Measurements from ENCODE around the gene TUT4. TPM values are rescaled to one million over a fixed set of nuclear protein-coding genes. Genes with fewer than 3 reads are reported as not detected.

Gene TUT4
- total RNA-seq, 3 donors from 2014 or later, result 44.2 to 85.3 (median 68.8) TPM

DNA sequence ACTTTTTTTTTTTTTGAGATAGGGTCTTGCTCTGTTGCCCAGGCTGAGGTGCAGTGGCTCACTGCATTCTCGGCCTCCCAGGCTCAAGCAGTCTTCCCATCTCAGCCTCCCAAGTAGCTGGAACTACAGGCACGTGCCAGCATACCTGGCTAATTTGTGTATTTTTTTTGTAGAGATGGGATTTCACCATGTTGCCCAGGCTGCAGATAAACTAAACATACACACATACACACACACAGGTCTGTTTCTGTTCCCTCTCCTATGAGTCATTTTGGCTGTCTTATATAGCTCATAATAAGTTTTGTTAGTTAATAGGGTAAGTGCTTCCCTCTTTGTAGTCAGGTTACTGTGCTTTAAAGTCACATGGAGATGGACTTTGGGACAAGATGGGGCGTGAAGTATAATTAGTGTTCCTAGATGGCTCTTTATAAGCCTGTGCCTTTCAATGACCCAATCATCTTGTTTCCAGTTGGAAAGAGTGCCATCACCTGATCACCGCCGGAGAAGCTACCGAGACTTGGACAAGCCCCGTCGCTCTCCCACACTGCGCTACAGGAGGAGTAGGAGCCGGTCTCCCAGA, 139.4 kb downstream of the TUT4 start:
- intact Hi-C loops (cut with DNase I; ENCODE audit: low total_unique reads), result no loop called here
- TF ChIP-seq POLR2AphosphoS5 (IDR thresholded peaks at IDR 0.05) (no peak), POLR2A (IDR thresholded peaks at IDR 0.05) (no peak)
- TF ChIP-seq, protein P1, sequence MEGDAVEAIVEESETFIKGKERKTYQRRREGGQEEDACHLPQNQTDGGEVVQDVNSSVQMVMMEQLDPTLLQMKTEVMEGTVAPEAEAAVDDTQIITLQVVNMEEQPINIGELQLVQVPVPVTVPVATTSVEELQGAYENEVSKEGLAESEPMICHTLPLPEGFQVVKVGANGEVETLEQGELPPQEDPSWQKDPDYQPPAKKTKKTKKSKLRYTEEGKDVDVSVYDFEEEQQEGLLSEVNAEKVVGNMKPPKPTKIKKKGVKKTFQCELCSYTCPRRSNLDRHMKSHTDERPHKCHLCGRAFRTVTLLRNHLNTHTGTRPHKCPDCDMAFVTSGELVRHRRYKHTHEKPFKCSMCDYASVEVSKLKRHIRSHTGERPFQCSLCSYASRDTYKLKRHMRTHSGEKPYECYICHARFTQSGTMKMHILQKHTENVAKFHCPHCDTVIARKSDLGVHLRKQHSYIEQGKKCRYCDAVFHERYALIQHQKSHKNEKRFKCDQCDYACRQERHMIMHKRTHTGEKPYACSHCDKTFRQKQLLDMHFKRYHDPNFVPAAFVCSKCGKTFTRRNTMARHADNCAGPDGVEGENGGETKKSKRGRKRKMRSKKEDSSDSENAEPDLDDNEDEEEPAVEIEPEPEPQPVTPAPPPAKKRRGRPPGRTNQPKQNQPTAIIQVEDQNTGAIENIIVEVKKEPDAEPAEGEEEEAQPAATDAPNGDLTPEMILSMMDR (IDR thresholded peaks at IDR 0.05), result no peak
- H3K36me3 ChIP-seq, result peaks cover 4% of the 10 kb centered on the region

DNA sequence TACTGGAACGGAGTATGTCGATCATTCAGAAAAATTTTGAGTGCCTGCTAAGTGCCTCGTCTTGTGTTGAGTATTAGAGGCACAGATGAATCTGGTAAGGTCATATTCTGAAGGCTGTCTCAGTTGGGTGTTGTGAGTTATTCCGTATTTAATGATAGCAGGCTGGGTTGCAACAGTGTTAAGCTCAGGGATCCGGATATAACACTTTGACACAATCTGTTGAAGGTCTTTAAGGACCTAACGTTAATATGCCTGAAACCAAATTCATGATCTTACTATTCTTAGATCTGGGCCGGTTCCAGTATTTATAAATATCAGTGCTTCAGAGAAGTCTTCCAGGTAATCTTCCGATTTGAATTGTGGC, 147.9 kb downstream of the TUT4 start:
- DNase-seq (ENCODE audit: low spot score in 2 of 2), result no peak
- intact Hi-C loops (cut with DNase I; ENCODE audit: low total_unique reads), result no loop called here
- peak overlapping the region; percentile 76 to 92 (median 90) for H3K4me3 ChIP-seq
- H3K4me1 ChIP-seq, result peaks cover 0 to 14% of the 10 kb centered on the region in 2 donors
- H3K27ac ChIP-seq, result peak overlapping the region; percentile 97
- H3K36me3 ChIP-seq, result peaks cover 4% of the 10 kb centered on the region
- no peaks in the 10 kb centered on the region for H3K9me3 ChIP-seq
- TF ChIP-seq POLR2A (IDR thresholded peaks at IDR 0.05), result no peak
- TF ChIP-seq POLR2AphosphoS5 (IDR thresholded peaks at IDR 0.05), result no peak
- TF ChIP-seq, protein P1 (IDR thresholded peaks at IDR 0.05), result peak in 1 of 3 donors; percentile 8
- H3K27me3 ChIP-seq, result no peaks in the 10 kb centered on the region

More for the DNA sequence above, 139.4 kb downstream of the TUT4 start:
- no peaks in the 10 kb centered on the region for H3K4me1 ChIP-seq
- H3K4me3 ChIP-seq, result no peak overlapping the region
- DNase-seq (ENCODE audit: low spot score in 2 of 2), result no peak
- H3K27ac ChIP-seq, result no peak overlapping the region
- H3K9me3 ChIP-seq, result no peaks in the 10 kb centered on the region
- H3K27me3 ChIP-seq, result no peaks in the 10 kb centered on the region

DNA sequence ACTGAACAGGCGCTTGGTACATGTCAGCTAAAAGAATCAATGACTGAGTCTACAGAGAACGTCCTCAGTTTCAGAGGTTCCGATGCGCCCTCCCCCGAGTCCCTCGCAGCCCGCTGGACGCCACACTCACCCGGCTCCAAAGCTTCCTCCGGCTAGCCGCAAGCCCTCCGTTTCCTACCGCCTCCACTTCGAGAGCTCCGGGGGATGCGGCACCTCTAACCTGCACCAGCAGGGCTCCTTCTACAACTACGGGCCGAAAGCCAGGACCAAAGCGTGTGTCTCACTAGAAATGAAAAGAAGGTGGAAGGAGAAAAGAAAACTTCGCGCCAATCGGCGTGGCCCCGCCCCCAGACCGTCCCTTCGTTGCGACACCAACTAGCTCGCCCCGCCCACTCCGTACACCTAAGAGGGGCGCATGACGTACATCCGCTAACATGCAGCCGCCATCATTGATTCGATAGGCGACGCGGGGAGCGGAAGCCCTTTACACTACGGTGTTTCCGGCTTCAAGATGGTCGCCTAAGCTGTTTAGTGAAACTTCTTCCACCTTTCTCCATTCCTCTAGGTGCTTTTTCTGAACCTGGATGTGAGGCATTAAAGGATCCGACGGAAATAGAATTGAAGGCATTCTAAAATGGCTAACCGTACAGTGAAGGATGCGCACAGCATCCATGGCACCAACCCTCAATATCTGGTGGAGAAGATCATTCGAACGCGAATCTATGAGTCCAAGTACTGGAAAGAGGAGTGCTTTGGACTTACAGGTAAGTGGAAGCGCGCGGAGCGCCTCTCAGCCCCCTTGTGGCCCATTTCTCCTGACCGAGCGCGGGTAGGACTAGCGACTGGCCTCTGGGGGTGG, 148.5 kb downstream of the TUT4 start, which contains the start of the genes ORC1 and PRPF38A:
Gene ORC1 (minus strand): TSS at position 308 of the 859 bp plus-strand sequence. CDS start 2,200 bp downstream, outside the sequence.
Gene PRPF38A (plus strand): TSS at position 487 of the 859 bp plus-strand sequence. CDS start 148 bp downstream, at position 635.
- H3K27ac ChIP-seq, result peak within 1 kb of the TSS; percentile 97
- intact Hi-C loops (cut with DNase I; ENCODE audit: low total_unique reads), result no loop called here
- H3K9me3 ChIP-seq, result no peaks in the 10 kb centered on the region
- H3K4me3 ChIP-seq, result peak within 1 kb of the TSS; percentile 76 to 92 (median 90)
- H3K27me3 ChIP-seq, result no peaks in the 10 kb centered on the region
- TF ChIP-seq, protein P1 (IDR thresholded peaks at IDR 0.05), result peak; percentile 48 to 82 (median 73)
- peak; percentile 29 for TF ChIP-seq POLR2A (IDR thresholded peaks at IDR 0.05)
- TF ChIP-seq POLR2AphosphoS5 (IDR thresholded peaks at IDR 0.05), result peak; percentile 89 to 95 (median 92)
- H3K4me1 ChIP-seq, result peaks cover 0 to 14% of the 10 kb centered on the region in 2 donors
- H3K36me3 ChIP-seq, result peaks cover 4% of the 10 kb centered on the region
- peak; percentile 96 to 98 for DNase-seq (ENCODE audit: low spot score in 2 of 2)

DNA sequence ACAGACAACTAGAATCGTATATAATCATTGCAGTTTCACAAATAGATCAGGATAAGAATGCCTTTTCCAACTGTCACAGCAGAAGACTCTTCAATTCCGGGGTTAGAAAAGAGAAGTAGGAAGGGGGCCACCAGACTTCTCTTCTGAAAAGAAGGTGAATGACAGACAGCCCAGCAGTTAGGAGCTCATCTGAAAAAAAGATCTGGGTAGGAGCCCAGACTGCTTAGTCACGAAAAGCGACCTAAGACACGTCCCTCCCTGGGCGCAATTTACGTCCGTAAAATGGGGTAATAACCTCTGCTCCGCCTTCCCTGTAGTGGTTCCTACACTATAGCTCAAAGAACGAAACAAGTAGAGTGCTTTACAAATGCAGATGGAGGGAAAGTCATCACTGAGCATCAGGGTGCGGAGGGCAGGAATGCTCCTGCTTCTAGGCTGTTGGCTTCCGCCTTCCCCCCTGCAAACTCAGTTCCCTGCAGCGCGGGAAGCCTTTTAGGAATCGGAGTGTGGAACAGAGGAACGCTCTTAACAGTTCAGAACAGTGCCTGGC, 149.3 kb downstream of the TUT4 start:
- Histone ChIP-seq H3K4me1 (peaks cover 0 to 14% of the 10 kb centered on the region in 2 donors), H3K27me3 (no peaks in the 10 kb centered on the region), H3K4me3 (peak overlapping the region; percentile 76 to 92 (median 90)), H3K27ac (peak overlapping the region; percentile 97), H3K36me3 (no peaks in the 10 kb centered on the region), H3K9me3 (no peaks in the 10 kb centered on the region)
- intact Hi-C loops (cut with DNase I; ENCODE audit: low total_unique reads), result no loop called here
- DNase-seq (ENCODE audit: low spot score in 2 of 2), result no peak
- TF ChIP-seq, protein P1 (IDR thresholded peaks at IDR 0.05), result no peak
- TF ChIP-seq POLR2AphosphoS5 (IDR thresholded peaks at IDR 0.05) (no peak), POLR2A (IDR thresholded peaks at IDR 0.05) (no peak)

Data from breast epithelium (tissue), 4 donors.